ENCODE results near the gene FRMD5.
A peak's percentile ranks its signal among the peaks of the same experiment; 100 is the strongest.
"Not testable (repeated sequence)": the region's sequence is repeated elsewhere in the genome, so short reads cannot be mapped to it uniquely, and the experiment has no call there.

Gene FRMD5

GRCh38 chr15:44195151-44195740 is at the start of gene FRMD5:
Gene FRMD5 (minus strand): TSS chr15:44195271.
- peak; percentile 78 for DNase-seq (ENCODE audit: low read depth, low spot score)
- Histone ChIP-seq H3K9ac (ENCODE audit: insufficient read length) (peak within 1 kb of the TSS; percentile 52), H3K36me3 (ENCODE audit: insufficient read depth, low read length) (no peaks in the 10 kb centered on the region), H3K27ac (no peak within 1 kb of the TSS), H3K4me3 (peak within 1 kb of the TSS; percentile 98), H3K9me3 (ENCODE audit: low read depth, low read length) (no peaks in the 10 kb centered on the region)
- no peak for TF ChIP-seq FOXP2 (optimal IDR thresholded peaks at IDR 0.05; ENCODE audit: control extremely low read depth, extremely low read length, insufficient read depth)
- TF ChIP-seq POLR2AphosphoS5 (IDR thresholded peaks at IDR 0.05; ENCODE audit: borderline replicate concordance, low read depth, low read length) = peak; percentile 62; the same call in 1 of the 2 replicates

DNA sequence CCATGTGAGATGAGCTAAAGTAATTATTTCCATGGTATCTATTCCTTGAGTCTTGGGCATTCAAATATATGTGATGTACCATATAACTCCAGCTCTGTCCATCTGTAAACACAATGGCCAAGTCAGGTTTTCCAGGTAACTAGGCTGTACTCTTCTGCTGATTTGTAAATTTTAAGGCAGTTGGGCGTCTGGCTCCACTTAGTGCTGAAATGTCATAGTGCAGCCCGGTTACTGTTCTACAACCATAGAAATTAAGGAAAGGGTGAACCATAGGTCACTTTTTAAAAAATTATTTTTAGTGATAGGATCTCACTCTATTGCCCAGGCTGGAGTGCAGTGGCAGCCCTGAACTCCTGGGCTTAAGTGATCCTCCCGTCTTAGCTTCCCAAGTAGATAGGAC is 48.8 kb upstream of the FRMD5 start:
- DNase-seq (ENCODE audit: low read depth, low spot score) = no peak
- H3K36me3 ChIP-seq (ENCODE audit: insufficient read depth, low read length) = no peaks in the 10 kb centered on the region
- H3K4me3 ChIP-seq = no peak overlapping the region
- H3K9ac ChIP-seq (ENCODE audit: insufficient read length) = no peak overlapping the region
- TF ChIP-seq POLR2AphosphoS5 (IDR thresholded peaks at IDR 0.05; ENCODE audit: borderline replicate concordance, low read depth, low read length) = no peak
- TF ChIP-seq EZH2 (IDR thresholded peaks at IDR 0.05) = no peak
- TF ChIP-seq FOXP2 (optimal IDR thresholded peaks at IDR 0.05; ENCODE audit: control extremely low read depth, extremely low read length, insufficient read depth) = no peak
- H3K9me3 ChIP-seq (ENCODE audit: low read depth, low read length) = no peaks in the 10 kb centered on the region
- H3K27ac ChIP-seq = no peak overlapping the region

DNA sequence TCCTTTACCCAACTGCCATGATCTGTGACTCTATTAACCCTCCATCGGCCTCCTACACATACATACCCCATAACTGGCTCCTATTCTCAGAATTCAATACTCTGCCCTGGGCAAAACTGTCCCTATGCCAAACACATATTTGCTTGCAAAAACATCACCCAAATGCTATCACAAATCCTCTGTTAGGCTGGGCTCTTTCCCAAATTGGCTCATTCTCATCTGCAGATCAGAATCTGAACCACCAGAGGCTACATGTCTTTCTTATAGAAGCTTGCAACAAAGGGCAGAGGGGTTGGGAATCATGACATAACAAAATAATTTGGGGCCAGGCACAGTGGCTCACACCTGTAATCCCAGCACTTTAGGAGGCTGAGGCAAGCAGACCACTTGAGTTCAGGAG is 48.1 kb upstream of the FRMD5 start:
- H3K9ac ChIP-seq (ENCODE audit: insufficient read length) = no peak overlapping the region
- H3K9me3 ChIP-seq (ENCODE audit: low read depth, low read length) = no peaks in the 10 kb centered on the region
- H3K27ac ChIP-seq = no peak overlapping the region
- H3K4me3 ChIP-seq = no peak overlapping the region
- no peaks in the 10 kb centered on the region for H3K36me3 ChIP-seq (ENCODE audit: insufficient read depth, low read length)
- DNase-seq (ENCODE audit: low read depth, low spot score) = no peak
- TF ChIP-seq POLR2AphosphoS5 (IDR thresholded peaks at IDR 0.05; ENCODE audit: borderline replicate concordance, low read depth, low read length) (no peak), EZH2 (IDR thresholded peaks at IDR 0.05) (no peak), FOXP2 (optimal IDR thresholded peaks at IDR 0.05; ENCODE audit: control extremely low read depth, extremely low read length, insufficient read depth) (no peak)

DNA sequence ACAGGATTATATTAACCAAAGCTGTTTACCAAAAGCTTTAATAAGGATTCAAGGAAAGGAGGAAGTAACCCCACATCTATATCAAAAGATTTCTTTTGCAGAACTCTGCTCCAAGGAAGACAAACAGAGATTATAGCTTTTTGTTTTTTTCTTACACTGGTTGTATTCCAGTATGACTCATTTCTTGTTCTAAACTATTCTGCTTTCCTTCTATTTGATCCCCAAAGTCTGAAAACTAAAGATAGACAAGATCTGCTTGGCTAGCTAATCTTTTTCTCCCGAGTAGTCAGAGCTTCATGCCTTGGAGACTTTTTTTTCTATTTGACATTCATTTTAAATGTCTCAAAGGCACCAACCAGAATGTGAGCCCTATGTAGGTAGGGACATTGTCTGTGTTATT is 36.8 kb upstream of the FRMD5 start:
- no peak overlapping the region for H3K4me3 ChIP-seq
- no peaks in the 10 kb centered on the region for H3K9me3 ChIP-seq (ENCODE audit: low read depth, low read length)
- TF ChIP-seq EZH2 (IDR thresholded peaks at IDR 0.05) = no peak
- no peak for TF ChIP-seq FOXP2 (optimal IDR thresholded peaks at IDR 0.05; ENCODE audit: control extremely low read depth, extremely low read length, insufficient read depth)
- no peak for TF ChIP-seq POLR2AphosphoS5 (IDR thresholded peaks at IDR 0.05; ENCODE audit: borderline replicate concordance, low read depth, low read length)
- H3K27ac ChIP-seq = no peak overlapping the region
- H3K9ac ChIP-seq (ENCODE audit: insufficient read length) = no peak overlapping the region
- DNase-seq (ENCODE audit: low read depth, low spot score) = no peak
- H3K36me3 ChIP-seq (ENCODE audit: insufficient read depth, low read length) = no peaks in the 10 kb centered on the region

DNA sequence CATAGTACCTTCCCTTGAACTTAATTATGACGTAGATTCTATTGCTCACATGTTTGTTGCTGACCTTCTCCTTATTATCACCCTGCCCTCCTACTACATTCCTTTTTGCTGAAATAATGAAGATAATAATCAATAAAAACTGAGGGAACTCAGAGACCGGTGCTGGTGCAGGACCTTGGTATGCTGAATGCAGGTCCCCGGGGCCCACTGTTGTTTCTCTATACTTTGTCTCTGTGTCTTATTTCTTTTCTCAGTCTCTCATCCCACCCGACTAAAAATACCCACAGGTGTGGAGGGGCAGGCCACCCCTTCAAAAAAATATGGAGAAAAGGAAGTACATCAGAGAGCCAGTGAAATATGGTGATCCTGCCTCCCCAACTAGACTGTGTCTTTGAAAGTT is 34.2 kb upstream of the FRMD5 start:
- H3K27ac ChIP-seq; H3K4me3 ChIP-seq; H3K9me3 ChIP-seq (ENCODE audit: low read depth, low read length); H3K36me3 ChIP-seq (ENCODE audit: insufficient read depth, low read length); H3K9ac ChIP-seq (ENCODE audit: insufficient read length); DNase-seq (ENCODE audit: low read depth, low spot score): not testable (repeated sequence)

DNA sequence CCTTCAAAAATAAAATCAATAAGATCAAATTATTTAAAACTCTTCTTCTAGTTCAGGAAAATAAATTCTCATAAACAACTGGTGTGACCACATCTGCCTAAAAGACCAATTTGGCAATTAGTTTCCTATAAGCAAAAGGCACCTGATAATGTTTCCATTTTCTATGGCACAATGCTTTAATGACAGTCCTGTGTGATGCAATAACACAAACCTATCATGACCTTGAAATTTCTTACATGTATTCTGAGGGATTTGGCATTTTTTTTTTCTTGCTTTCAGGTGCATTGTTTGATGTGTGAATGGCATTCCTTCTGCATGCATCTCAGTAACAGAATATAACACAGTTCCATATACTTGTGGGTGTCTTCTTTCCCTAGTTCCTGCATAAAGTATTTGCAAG is 32.5 kb upstream of the FRMD5 start:
- DNase-seq (ENCODE audit: low read depth, low spot score) = no peak
- Histone ChIP-seq H3K4me3 (no peak overlapping the region), H3K27ac (no peak overlapping the region), H3K9me3 (ENCODE audit: low read depth, low read length) (no peaks in the 10 kb centered on the region), H3K9ac (ENCODE audit: insufficient read length) (no peak overlapping the region), H3K36me3 (ENCODE audit: insufficient read depth, low read length) (no peaks in the 10 kb centered on the region)
- no peak for TF ChIP-seq POLR2AphosphoS5 (IDR thresholded peaks at IDR 0.05; ENCODE audit: borderline replicate concordance, low read depth, low read length)
- TF ChIP-seq FOXP2 (optimal IDR thresholded peaks at IDR 0.05; ENCODE audit: control extremely low read depth, extremely low read length, insufficient read depth) = no peak
- TF ChIP-seq EZH2 (IDR thresholded peaks at IDR 0.05) = no peak

GRCh38 chr15:44227001-44227400 is 31.9 kb upstream of the FRMD5 start:
- not testable (repeated sequence) for H3K27ac ChIP-seq; H3K9me3 ChIP-seq (ENCODE audit: low read depth, low read length); DNase-seq (ENCODE audit: low read depth, low spot score); H3K36me3 ChIP-seq (ENCODE audit: insufficient read depth, low read length); H3K4me3 ChIP-seq; H3K9ac ChIP-seq (ENCODE audit: insufficient read length)

DNA sequence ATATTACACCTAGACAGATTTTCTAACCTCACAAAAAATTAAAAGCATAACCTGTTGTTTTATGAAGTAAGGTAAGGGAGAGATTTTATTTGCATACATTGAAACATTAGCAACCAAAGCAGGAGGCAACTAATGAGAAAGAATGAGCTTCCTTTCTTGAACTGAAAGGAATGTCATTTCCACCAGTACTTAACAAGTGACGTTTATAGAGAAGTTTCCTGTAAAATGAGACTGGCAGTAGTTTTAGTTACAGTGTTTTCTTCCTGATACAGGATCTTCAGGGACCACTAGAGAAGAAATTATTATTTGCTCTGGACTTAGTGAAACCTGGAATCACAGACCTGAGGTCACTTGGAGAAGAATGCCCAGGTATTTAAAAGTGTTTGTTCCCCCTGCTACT is 27.4 kb upstream of the FRMD5 start:
- TF ChIP-seq FOXP2 (optimal IDR thresholded peaks at IDR 0.05; ENCODE audit: control extremely low read depth, extremely low read length, insufficient read depth) (no peak), EZH2 (IDR thresholded peaks at IDR 0.05) (no peak), POLR2AphosphoS5 (IDR thresholded peaks at IDR 0.05; ENCODE audit: borderline replicate concordance, low read depth, low read length) (no peak)
- no peak overlapping the region for H3K4me3 ChIP-seq
- no peak for DNase-seq (ENCODE audit: low read depth, low spot score)
- no peak overlapping the region for H3K9ac ChIP-seq (ENCODE audit: insufficient read length)
- H3K36me3 ChIP-seq (ENCODE audit: insufficient read depth, low read length) = no peaks in the 10 kb centered on the region
- no peaks in the 10 kb centered on the region for H3K9me3 ChIP-seq (ENCODE audit: low read depth, low read length)
- H3K27ac ChIP-seq = no peak overlapping the region

- Histone ChIP-seq H3K4me3 (no peak overlapping the region), H3K27ac (no peak overlapping the region), H3K9ac (ENCODE audit: insufficient read length) (no peak overlapping the region), H3K9me3 (ENCODE audit: low read depth, low read length) (no peaks in the 10 kb centered on the region), H3K36me3 (ENCODE audit: insufficient read depth, low read length) (no peaks in the 10 kb centered on the region)
- DNase-seq (ENCODE audit: low read depth, low spot score) = no peak
- TF ChIP-seq FOXP2 (optimal IDR thresholded peaks at IDR 0.05; ENCODE audit: control extremely low read depth, extremely low read length, insufficient read depth) (no peak), EZH2 (IDR thresholded peaks at IDR 0.05) (no peak), POLR2AphosphoS5 (IDR thresholded peaks at IDR 0.05; ENCODE audit: borderline replicate concordance, low read depth, low read length) (no peak)
Observed at GRCh38 chr15:44219073-44219472, 24.0 kb upstream of the FRMD5 start.
